Activated CD4-positive, alpha-beta T cell treated with anti-CD3 and anti-CD28 coated beads, Interleukin-2, amount 50 U/mL, for 16 hours (primary cell): ENCODE measurements around the gene HOXB13.
A peak's percentile ranks its signal among the peaks of the same experiment; 100 is the strongest.

Experiments
- DNase-seq: peaks from one replicate; pipeline ENCODE4 v3.0.0-alpha.2; 2020

HOXB13 gene

GRCh38 chr17:48701864-48702532 lies 26.6 kb downstream of the HOXB13 start:
- no peak for DNase-seq

- no peak for DNase-seq
Measured at GRCh38 chr17:48693178-48693577, 35.4 kb downstream of the HOXB13 start.

GRCh38 chr17:48692049-48692448 lies 36.5 kb downstream of the HOXB13 start:
- DNase-seq: no peak

GRCh38 chr17:48690655-48691054 lies 37.9 kb downstream of the HOXB13 start:
- DNase-seq: no peak

GRCh38 chr17:48681609-48682008 lies 46.9 kb downstream of the HOXB13 start:
- DNase-seq: no peak

- no peak for DNase-seq
Measured at GRCh38 chr17:48679385-48680096, 49.0 kb downstream of the HOXB13 start.

- DNase-seq: peak; percentile 64
Measured at GRCh38 chr17:48678141-48678971, 50.2 kb downstream of the HOXB13 start.

GRCh38 chr17:48676963-48677558 lies 51.5 kb downstream of the HOXB13 start:
- DNase-seq: no peak
